ENCODE measurements around the gene TMC7. TPM values are rescaled to one million over a fixed set of nuclear protein-coding genes. Genes with fewer than 3 reads are reported as not detected.
"Not testable (repeated sequence)": the region's sequence is repeated elsewhere in the genome, so short reads cannot be mapped to it uniquely, and the experiment has no call there.

The TMC7 gene
- total RNA-seq, 3 donors from 2014 or later (not counting 1 experiment from before 2014, with no cell fraction given) = not detected

DNA sequence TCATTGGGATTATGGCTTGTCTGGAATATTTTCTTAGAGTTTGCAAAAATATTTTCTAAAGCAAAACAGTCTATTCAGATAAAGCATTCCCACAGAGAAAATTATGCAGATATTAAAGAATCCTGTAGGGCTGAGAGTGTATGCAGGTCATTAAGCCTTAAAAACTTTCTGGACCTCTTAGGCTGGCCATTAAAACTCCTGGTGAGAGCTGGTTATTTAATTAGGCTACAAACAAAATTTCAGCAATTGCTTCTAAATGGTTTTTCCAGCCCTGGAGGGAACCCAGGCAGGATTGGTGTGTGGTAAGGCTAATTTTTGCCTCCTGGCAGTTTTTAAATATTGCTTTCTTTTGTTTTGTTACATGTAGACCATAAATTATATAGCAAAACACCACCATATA, 30.2 kb upstream of the TMC7 start:
- Histone ChIP-seq H3K36me3 (ENCODE audit: control insufficient read depth, insufficient read depth, low read length) (no peaks in the 10 kb centered on the region), H3K4me1 (ENCODE audit: control insufficient read depth, insufficient read depth, low read length) (no peaks in the 10 kb centered on the region), H3K4me3 (ENCODE audit: low read length) (no peak overlapping the region), H3K27me3 (ENCODE audit: control insufficient read depth, insufficient read depth, low read length) (no peaks in the 10 kb centered on the region), H3K9me3 (ENCODE audit: control insufficient read depth, insufficient read depth, low read length) (no peaks in the 10 kb centered on the region), H3K27ac (ENCODE audit: low read length) (no peak overlapping the region)
- Mint-ChIP-seq H3K27ac (no peak overlapping the region), H3K36me3 (no peaks in the 10 kb centered on the region), H3K27me3 (ENCODE audit: low read depth in 2 of 2) (peaks cover 0 to 3% of the 10 kb centered on the region in 2 donors), H3K4me3 (no peak overlapping the region), H3K4me1 (no peaks in the 10 kb centered on the region), H3K9me3 (no peaks in the 10 kb centered on the region)
- ATAC-seq (no peak), DNase-seq (no peak)
- intact Hi-C loops (cut with micrococcal nuclease) = no loop called here
- TF ChIP-seq, protein P1, sequence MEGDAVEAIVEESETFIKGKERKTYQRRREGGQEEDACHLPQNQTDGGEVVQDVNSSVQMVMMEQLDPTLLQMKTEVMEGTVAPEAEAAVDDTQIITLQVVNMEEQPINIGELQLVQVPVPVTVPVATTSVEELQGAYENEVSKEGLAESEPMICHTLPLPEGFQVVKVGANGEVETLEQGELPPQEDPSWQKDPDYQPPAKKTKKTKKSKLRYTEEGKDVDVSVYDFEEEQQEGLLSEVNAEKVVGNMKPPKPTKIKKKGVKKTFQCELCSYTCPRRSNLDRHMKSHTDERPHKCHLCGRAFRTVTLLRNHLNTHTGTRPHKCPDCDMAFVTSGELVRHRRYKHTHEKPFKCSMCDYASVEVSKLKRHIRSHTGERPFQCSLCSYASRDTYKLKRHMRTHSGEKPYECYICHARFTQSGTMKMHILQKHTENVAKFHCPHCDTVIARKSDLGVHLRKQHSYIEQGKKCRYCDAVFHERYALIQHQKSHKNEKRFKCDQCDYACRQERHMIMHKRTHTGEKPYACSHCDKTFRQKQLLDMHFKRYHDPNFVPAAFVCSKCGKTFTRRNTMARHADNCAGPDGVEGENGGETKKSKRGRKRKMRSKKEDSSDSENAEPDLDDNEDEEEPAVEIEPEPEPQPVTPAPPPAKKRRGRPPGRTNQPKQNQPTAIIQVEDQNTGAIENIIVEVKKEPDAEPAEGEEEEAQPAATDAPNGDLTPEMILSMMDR (IDR thresholded peaks at IDR 0.05) = no peak

DNA sequence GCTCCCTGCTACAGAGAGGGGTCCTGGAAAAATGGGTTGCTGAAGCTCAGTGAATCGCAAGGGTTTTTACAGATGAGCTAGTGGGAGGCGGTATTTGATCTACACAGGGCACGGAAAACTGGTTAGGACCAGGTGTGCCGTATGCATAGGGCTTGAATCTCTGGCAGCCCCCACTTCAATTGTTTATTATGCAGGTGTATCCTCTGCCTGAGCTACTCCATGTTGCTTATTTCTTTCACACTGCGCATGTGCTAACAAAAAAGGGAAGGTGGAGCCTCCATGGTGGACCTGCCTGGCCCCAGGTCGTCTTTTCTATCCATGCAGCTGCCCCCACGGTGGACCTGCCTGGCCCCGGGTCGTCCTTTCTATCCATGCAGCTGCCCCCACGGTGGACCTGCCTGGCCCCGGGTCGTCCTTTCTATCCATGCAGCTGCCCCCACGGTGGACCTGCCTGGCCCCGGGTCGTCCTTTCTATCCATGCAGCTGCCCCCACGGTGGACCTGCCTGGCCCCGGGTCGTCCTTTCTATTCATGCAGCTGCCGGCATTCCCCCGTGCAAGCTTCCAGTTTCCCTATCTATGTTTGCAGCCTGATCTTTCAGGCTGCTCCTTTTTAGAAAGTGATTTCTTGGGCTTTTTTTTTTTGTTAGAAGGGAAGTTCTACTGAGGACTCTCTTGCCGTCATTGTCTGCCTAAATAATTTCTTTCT, 27.7 kb upstream of the TMC7 start:
- not testable (repeated sequence) for ATAC-seq

DNA sequence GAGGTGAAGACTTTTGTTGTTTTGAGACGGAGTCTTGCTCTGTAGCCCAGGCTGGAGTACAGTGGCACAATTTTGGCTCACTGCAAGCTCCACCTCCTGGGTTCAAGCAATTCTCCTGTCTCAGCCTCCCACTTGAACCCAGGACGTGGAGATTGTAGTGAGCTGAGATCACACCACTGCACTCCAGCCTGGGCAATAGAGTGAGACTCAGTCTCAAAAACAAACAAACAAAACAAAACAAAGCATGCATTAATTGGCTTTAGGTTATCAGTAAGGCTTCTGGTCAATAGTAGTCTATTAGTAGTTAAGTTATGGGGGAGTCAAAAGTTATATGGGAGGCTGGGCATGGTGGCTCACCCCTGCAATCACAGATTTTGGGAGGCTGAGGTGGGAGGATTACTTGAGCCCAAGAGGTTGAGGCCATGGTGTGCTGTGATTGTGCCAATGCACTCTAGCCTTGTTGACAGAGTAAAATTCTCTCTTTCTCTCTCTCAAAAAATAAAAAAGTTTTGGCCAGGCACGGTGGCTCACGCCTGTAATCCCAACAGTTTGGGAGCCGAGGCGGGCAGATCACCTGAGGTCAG, 27.0 kb upstream of the TMC7 start:
- peak overlapping the region; percentile 52 for H3K4me3 Mint-ChIP-seq
- H3K9me3 Mint-ChIP-seq; H3K9me3 ChIP-seq (ENCODE audit: control insufficient read depth, insufficient read depth, low read length); H3K4me3 ChIP-seq (ENCODE audit: low read length); H3K27me3 ChIP-seq (ENCODE audit: control insufficient read depth, insufficient read depth, low read length); H3K36me3 ChIP-seq (ENCODE audit: control insufficient read depth, insufficient read depth, low read length); ATAC-seq; H3K36me3 Mint-ChIP-seq; intact Hi-C loops (cut with micrococcal nuclease); H3K4me1 ChIP-seq (ENCODE audit: control insufficient read depth, insufficient read depth, low read length); H3K27ac ChIP-seq (ENCODE audit: low read length); DNase-seq; H3K27ac Mint-ChIP-seq; H3K27me3 Mint-ChIP-seq (ENCODE audit: low read depth in 2 of 2); H3K4me1 Mint-ChIP-seq: not testable (repeated sequence)
- 89% methylated on average over 5 of the region's 6 CpGs for WGBS (ENCODE audit: insufficient coverage)

More for the DNA sequence above, 27.7 kb upstream of the TMC7 start:
- intact Hi-C loops (cut with micrococcal nuclease); H3K36me3 Mint-ChIP-seq; H3K27ac Mint-ChIP-seq; H3K27me3 ChIP-seq (ENCODE audit: control insufficient read depth, insufficient read depth, low read length); H3K27ac ChIP-seq (ENCODE audit: low read length); H3K27me3 Mint-ChIP-seq (ENCODE audit: low read depth in 2 of 2); H3K36me3 ChIP-seq (ENCODE audit: control insufficient read depth, insufficient read depth, low read length); H3K4me1 ChIP-seq (ENCODE audit: control insufficient read depth, insufficient read depth, low read length); H3K9me3 ChIP-seq (ENCODE audit: control insufficient read depth, insufficient read depth, low read length); H3K4me1 Mint-ChIP-seq; H3K9me3 Mint-ChIP-seq: not testable (repeated sequence)
- peak overlapping the region; percentile 26 for H3K4me3 ChIP-seq (ENCODE audit: low read length)
- H3K4me3 Mint-ChIP-seq = peak overlapping the region; percentile 52
- peak in 1 of 2 donors; percentile 51 for DNase-seq
- WGBS (ENCODE audit: insufficient coverage) = 37% methylated on average over 15 of the region's 21 CpGs

DNA sequence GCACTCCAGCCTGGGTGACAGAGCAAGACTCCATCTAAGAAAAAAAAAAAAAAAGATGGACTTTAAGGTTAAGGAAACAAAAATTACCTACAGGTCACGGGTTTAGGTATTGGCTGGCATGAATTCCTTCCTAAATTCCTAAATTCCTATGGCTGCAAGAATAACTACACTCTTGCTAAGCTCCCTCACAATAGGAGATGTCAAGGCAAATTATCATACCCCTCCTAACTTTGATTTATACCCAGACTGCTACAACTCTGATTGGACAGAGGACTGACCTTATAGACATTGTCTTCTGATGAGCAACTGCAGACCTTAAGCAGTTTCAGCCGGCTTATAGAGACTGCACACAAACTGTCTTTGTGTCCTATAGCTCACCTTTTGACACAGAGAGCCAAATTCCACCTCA, 25.1 kb upstream of the TMC7 start:
- DNase-seq = no peak
- peaks cover 0 to 3% of the 10 kb centered on the region in 2 donors for H3K27me3 Mint-ChIP-seq (ENCODE audit: low read depth in 2 of 2)
- no peaks in the 10 kb centered on the region for H3K9me3 Mint-ChIP-seq
- H3K4me3 Mint-ChIP-seq = no peak overlapping the region
- TF ChIP-seq, protein P1 (IDR thresholded peaks at IDR 0.05) = no peak
- Histone ChIP-seq H3K36me3 (ENCODE audit: control insufficient read depth, insufficient read depth, low read length) (no peaks in the 10 kb centered on the region), H3K4me3 (ENCODE audit: low read length) (no peak overlapping the region), H3K27me3 (ENCODE audit: control insufficient read depth, insufficient read depth, low read length) (no peaks in the 10 kb centered on the region), H3K4me1 (ENCODE audit: control insufficient read depth, insufficient read depth, low read length) (no peaks in the 10 kb centered on the region), H3K9me3 (ENCODE audit: control insufficient read depth, insufficient read depth, low read length) (no peaks in the 10 kb centered on the region), H3K27ac (ENCODE audit: low read length) (no peak overlapping the region)
- WGBS (ENCODE audit: insufficient coverage) = 92% methylated on average over 2 of the region's 2 CpGs
- H3K36me3 Mint-ChIP-seq = no peaks in the 10 kb centered on the region
- no peaks in the 10 kb centered on the region for H3K4me1 Mint-ChIP-seq
- intact Hi-C loops (cut with micrococcal nuclease) = no loop called here
- no peak overlapping the region for H3K27ac Mint-ChIP-seq
- no peak for ATAC-seq

Measured in natural killer cell (primary cell).